Esophagus muscularis mucosa (tissue), 3 donors: Measurements from ENCODE around the gene SULT6B1.

Experiments
- EP300 ChIP-seq: sonication (generic); formaldehyde crosslinking; IDR thresholded peaks from one replicate; pipeline ENCODE4 v1.6.1; 2017; ENCODE audit warnings: antibody characterized with exemption
- POLR2AphosphoS5 ChIP-seq, 2 donors: sonication (generic); formaldehyde crosslinking; IDR thresholded peaks; one replicate each; pipeline ENCODE4 v1.6.1; 2017; ENCODE audit warnings: antibody characterized with exemption in 2 of 2

GRCh38 chr2:37228788-37229187 lies 40.3 kb upstream of the SULT6B1 start:
- TF ChIP-seq POLR2AphosphoS5 (IDR thresholded peaks at IDR 0.05) (no peak), EP300 (no peak)
